HG02885 (cell line): ENCODE results near the gene ANKRD1.
"Not testable (repeated sequence)": the region's sequence is repeated elsewhere in the genome, so short reads cannot be mapped to it uniquely, and the experiment has no call there.

ENCODE experiments used
- ATAC-seq: cut with Tn5 transposase; IDR thresholded peaks from one replicate; pipeline ENCODE4 v1.9.1; 2021; ENCODE audit warnings: mild to moderate bottlenecking; ENCODE audit not compliant: unreplicated experiment, poor library complexity

The ANKRD1 gene

GRCh38 chr10:90920986-90921666 lies at the start of gene ANKRD1:
Gene ANKRD1, minus strand, starts transcription at chr10:90921087. Its CDS starts 60 bp downstream, at chr10:90921027.
- no peak for ATAC-seq

GRCh38 chr10:90969947-90970673 lies 49.2 kb upstream of the ANKRD1 start:
- no peak for ATAC-seq

GRCh38 chr10:90969121-90969534 lies 48.2 kb upstream of the ANKRD1 start:
- ATAC-seq: no peak

- no peak for ATAC-seq
These were observed 47.6 kb upstream of the ANKRD1 start for GRCh38 chr10:90968328-90969081.

GRCh38 chr10:90967865-90968264 lies 47.0 kb upstream of the ANKRD1 start:
- no peak for ATAC-seq

GRCh38 chr10:90966146-90966545 lies 45.3 kb upstream of the ANKRD1 start:
- no peak for ATAC-seq

- ATAC-seq: no peak
These were observed 44.8 kb upstream of the ANKRD1 start for GRCh38 chr10:90965720-90966119.

- ATAC-seq: no peak
These were observed 44.0 kb upstream of the ANKRD1 start for GRCh38 chr10:90964781-90965465.

GRCh38 chr10:90963331-90963730 lies 42.4 kb upstream of the ANKRD1 start:
- no peak for ATAC-seq

- peak; percentile 78 for ATAC-seq
These were observed 39.5 kb upstream of the ANKRD1 start for GRCh38 chr10:90960355-90960814.

- no peak for ATAC-seq
These were observed 38.9 kb upstream of the ANKRD1 start for GRCh38 chr10:90959826-90960225.

GRCh38 chr10:90958781-90959180 lies 37.9 kb upstream of the ANKRD1 start:
- ATAC-seq: no peak

- ATAC-seq: peak; percentile 81
These were observed 26.4 kb upstream of the ANKRD1 start for GRCh38 chr10:90947030-90947960.

GRCh38 chr10:90945491-90946070 lies 24.7 kb upstream of the ANKRD1 start:
- ATAC-seq: no peak

GRCh38 chr10:90944749-90945148 lies 23.9 kb upstream of the ANKRD1 start:
- ATAC-seq: no peak

- not testable (repeated sequence) for ATAC-seq
These were observed 22.1 kb upstream of the ANKRD1 start for GRCh38 chr10:90942980-90943379.

- ATAC-seq: no peak
These were observed 18.8 kb upstream of the ANKRD1 start for GRCh38 chr10:90939648-90940047.

GRCh38 chr10:90939116-90939515 lies 18.2 kb upstream of the ANKRD1 start:
- no peak for ATAC-seq

GRCh38 chr10:90937645-90938258 lies 16.9 kb upstream of the ANKRD1 start:
- no peak for ATAC-seq
